NCI-H2107 (cell line): ENCODE data around the gene ARFGAP2.
"Not testable (repeated sequence)": the region's sequence is repeated elsewhere in the genome, so short reads cannot be mapped to it uniquely, and the experiment has no call there.

Experiments
- DNase-seq: peaks from one replicate; lab custom pipeline; 2025; lab: John Stamatoyannopoulos, UW

Gene ARFGAP2

GRCh38 chr11:47176328-47177228, at the start of gene ARFGAP2:
ARFGAP2 (minus strand) TSS chr11:47176879; CDS start chr11:47176853, 26 bp downstream.
- peak; percentile 93 for DNase-seq

GRCh38 chr11:47225552-47226400, 49.1 kb upstream of the ARFGAP2 start:
- DNase-seq = no peak

- DNase-seq = no peak
These were observed 46.0 kb upstream of the ARFGAP2 start for GRCh38 chr11:47222696-47223095.

DNA sequence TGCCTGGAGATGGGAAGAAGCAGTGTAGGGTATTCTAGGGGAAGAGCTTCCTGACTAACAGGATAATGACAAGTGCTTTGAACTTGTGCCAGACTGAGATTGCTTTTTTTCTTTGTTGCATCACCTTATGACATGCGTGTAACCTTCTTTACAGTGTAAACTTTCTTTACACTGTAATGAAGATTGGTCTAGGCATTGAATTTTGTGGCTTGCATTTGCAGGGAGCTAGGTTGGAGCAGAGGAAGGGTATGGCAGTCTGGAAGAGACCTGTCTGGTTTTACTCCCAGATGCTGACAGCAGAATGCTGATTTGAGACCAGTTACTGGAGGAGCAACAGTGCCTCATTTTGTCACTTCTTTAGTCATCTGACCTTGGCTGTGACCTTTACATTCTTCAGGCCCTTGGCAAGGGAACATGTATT, 43.7 kb upstream of the ARFGAP2 start:
- DNase-seq = no peak

DNA sequence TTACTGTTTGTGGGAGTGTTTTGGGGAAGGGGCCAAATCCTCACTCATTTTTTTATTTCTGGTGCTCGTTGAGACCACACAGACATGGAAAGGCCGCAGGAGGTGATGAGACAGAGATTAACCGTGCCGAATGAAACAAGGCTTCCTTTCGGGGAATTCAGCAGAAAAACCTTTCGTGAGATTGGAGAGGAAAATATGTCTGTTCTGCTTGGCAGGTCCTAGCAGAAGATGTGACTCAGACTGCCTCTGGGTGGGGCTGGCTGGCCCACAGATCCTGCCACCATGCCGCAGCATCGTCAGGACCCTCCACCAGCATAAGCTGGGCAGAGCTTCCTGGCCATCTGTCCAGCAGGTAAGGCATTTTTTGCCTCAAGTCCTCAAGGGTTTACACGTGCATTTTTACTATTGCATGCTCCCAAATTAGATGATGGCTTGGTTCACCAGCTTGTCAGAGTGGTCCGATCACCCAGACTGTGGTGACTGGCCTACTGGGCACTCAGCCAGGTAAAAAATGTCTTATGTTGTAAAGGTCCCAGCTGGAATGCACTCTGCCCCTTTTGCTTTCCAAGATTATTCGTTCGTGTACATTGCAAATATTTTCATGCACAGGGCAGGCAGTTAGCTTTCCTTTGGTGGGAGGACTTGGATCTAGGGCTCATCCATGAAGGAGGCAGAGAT, 39.6 kb upstream of the ARFGAP2 start:
- no peak for DNase-seq

DNA sequence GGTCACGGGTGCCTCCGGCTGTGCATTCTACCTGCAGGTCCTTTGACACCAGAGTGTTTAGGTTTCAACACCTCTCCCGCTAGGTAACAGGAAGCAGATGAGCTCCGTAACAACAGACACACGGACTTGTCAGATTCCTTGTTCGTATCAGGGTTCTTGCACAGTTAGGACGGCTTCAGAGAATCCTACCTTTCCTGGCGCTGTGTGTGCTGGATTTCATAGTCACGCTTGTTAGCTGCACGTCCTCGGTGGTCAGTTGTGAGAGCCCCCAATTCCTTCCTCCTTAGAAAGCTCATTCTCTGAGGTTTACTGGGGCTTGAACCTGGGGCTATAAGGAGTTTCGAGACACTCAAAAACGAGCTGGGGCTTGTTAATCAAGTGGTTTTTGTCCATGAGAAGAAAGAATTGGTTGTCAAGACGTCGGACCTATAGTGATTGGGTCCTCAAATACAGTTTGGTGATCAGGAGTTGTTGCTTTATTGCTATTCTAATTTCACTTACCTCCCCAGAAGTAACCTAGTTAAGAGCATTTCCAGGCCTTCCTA, 38.8 kb upstream of the ARFGAP2 start:
- peak; percentile 40 for DNase-seq

DNA sequence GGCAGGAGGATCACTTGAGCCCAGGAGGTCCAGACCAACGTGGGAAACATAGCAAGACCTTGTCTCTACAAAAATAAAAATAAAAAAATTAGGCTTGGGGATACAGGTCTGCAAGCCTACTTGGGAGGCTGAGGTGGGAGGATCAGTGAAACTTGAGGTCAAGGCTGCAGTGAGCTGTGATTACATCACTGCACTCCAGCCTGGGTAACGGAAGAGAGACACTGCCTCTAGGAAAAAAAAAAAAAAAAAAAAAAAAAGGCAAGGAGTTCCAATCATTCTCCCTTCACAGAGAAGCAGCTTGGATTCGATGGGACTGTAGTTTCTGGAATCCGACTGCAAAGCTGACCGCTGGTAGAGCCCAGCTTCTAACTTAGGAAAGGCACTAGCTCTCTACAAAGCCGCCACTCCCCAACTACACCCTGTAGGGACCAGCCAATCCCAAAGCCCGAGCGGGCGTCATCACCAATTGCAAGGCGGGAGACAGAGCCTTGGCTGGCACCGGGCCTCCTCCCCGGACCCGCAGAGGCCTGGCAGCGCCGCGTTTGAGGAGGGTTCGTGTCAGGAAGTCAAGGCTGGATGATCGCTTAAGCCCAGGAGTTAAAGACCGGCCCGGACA, 37.4 kb upstream of the ARFGAP2 start:
- peak; percentile 79 for DNase-seq

GRCh38 chr11:47212938-47213337, 36.3 kb upstream of the ARFGAP2 start:
- no peak for DNase-seq

GRCh38 chr11:47208628-47209027, 31.9 kb upstream of the ARFGAP2 start:
- DNase-seq = no peak

- not testable (repeated sequence) for DNase-seq
These were observed 31.4 kb upstream of the ARFGAP2 start for GRCh38 chr11:47208008-47208552.

- no peak for DNase-seq
These were observed 30.8 kb upstream of the ARFGAP2 start for GRCh38 chr11:47207459-47207858.

DNA sequence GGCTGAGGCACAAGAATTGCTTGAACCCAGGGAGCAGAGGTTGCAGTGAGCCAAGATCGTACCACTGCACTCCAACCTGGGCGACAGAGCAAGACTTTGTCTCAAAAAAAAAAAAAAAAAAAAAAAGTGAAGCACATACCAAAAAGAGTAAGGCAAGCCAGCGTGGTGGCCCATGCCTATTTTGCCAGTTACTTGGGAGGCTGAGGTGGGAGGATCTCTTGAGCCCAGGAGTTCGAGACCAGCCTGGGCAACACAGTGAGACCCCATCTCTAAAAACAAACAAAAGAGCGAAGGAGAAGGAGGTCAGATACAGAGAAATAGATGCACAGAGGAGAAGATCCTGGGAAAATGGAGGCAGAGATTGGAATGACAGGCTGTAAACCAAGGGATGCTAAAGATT, 29.9 kb upstream of the ARFGAP2 start:
- DNase-seq = not testable (repeated sequence)

DNA sequence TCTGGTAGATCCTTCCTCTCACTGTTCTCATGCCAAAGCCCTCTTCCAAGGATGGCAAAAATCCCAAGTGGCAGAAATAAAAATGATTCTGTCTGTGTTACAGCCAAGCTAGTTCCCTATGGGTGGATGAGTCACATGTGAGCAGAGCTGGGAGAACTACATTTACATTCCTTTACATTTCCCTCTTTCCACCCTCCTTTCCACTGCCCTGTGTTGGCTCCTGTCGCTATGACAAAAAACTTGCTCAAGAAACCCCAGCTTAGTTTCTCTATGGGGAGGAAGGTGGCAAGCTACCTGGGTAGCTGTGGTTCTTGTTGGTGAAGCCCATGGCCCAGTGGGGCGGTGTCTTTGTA, 27.9 kb upstream of the ARFGAP2 start:
- DNase-seq = no peak

DNA sequence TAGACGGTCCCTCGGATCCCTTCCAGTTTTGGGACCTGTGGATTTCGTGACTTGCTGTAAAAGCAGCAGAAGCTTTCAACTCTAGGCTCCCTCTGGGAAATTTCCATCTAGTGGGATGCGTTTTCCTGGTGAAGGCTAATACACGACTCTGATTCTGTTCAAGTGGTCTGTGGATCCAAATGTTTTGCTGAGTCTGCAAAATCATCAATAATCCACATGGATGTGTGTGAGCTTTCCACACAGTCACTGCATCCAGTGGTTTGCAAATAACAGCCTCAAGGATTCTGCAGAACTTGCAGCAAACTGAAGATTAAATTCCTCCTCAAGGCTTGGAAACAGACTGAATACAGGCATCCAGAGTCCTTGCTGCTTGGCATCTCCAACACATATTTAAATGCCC, 25.9 kb upstream of the ARFGAP2 start:
- DNase-seq = no peak

DNA sequence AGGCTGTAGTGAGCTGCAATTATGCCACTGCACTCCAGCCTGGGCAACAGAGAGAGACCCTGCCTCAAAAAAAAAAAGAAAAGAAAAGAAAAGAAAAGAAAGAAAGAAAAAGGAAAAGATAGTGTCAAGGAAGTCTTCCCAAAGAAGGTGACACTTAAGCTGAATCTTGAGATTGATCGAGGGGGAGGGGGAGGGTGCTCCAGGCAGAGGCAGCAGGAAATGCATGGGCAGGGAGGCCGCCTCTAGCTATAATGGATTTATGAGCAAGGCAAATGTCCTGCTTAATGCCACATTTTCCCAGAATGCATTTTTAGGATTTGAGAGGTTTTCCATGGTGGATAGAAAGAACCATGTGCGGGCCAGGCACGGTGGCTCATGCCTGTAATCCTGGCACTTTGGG, 24.3 kb upstream of the ARFGAP2 start:
- no peak for DNase-seq

DNA sequence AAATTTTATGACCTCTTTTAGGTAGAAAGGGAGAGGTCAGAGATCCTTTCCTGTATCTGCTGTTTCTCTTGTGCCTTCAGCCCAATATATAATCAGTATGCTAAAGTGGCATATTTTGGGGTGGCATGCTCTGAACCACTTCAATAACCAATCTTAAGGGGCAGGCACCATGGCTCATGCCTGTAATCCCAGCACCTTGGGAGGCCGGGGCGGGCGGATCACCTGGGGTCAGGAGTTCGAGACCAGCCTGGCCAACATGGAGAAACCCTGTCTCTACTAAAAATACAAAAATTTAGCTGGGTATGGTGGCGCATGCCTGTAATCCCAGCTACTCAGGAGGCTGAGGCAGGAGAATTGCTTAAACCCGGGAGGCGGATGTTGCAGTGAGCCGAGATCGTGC, 21.5 kb upstream of the ARFGAP2 start:
- not testable (repeated sequence) for DNase-seq

DNA sequence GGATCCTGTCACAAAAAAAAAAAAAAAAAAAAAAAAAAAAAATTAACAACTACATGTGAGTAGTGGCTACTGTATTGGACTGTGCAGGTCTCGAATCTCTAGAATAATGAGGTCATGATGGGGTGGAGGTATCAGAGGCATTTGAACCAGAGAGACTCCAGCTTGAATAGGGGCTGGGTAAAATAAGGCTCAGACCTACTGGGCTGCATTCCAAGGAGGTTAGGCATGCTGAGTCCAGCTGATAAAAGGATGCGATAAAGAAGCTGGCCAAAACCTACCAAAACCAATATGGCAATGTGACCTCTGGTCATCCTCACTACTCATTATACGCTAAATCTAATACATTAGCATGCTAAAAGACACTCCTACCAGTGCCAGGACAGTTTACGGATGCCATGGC, 15.4 kb upstream of the ARFGAP2 start:
- DNase-seq = no peak

- not testable (repeated sequence) for DNase-seq
These were observed 14.5 kb upstream of the ARFGAP2 start for GRCh38 chr11:47191137-47191536.

DNA sequence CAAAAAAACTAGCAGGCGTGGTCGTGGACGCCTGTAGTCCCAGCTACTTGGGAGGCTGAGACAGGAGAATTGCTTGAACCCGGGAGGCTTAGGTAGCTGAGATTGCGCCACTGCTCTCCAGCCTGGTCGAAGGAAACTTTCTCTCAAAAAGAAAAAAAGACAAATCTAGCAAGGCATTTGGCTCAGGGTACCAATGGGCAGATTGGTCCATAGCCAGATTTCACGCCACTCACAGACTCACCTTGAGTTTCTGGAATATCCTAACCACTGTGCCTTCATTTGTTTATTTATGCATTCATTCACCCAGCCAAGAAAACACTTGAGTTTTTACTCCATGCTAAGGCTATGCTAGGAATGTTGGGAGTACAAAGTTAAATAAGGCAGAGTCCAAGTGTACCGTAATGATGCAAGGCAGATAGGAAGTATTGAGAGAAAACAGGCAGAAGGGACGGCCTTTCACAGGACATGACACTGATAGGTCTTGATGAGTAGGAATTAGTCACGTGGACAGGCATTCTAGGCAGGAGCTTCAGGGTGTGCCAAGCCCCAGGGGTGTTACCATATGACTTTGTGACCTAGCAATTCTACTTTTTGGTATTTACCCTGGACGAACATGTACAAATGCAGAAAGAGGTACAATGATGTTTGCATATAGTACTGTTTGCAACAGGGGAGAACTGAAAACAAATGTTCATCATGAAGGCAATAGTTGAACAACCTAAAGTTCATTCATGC, 12.6 kb upstream of the ARFGAP2 start:
- no peak for DNase-seq

- DNase-seq = no peak
These were observed 11.6 kb upstream of the ARFGAP2 start for GRCh38 chr11:47188259-47188658.

DNA sequence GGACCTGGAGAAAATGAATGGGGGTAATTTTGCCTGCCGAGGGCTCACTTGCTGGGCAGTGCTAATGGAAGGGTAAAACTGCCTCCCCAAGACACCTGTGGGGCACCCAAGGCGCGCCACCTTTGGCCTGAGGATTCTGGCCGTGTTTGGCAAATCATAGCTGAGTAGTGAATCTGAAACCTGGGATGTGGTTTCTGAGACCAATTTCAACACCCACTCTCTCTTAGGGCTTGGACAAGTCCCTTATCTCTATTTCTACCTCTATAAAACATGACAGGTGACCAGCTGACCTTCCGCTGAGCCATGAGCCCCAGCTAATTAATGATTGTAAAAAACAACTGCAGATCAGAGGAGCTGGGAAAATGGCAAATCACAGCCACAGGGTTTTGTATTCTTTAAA, 11.0 kb upstream of the ARFGAP2 start:
- no peak for DNase-seq
